GM19463 (cell line): ENCODE results near the gene AP2S1.
A peak's percentile ranks its signal among the peaks of the same experiment; 100 is the strongest.
"Not testable (repeated sequence)": the region's sequence is repeated elsewhere in the genome, so short reads cannot be mapped to it uniquely, and the experiment has no call there.

Experiments used
- ATAC-seq: cut with Tn5 transposase; IDR thresholded peaks from one replicate; pipeline ENCODE4 v1.9.1; 2021; ENCODE audit warnings: mild to moderate bottlenecking, moderate library complexity; ENCODE audit not compliant: unreplicated experiment

AP2S1 gene

GRCh38 chr19:46868025-46868802 lies 17.6 kb upstream of the AP2S1 start:
- ATAC-seq, result no peak

- no peak for ATAC-seq
Observed at GRCh38 chr19:46867170-46867569, 16.5 kb upstream of the AP2S1 start.

- ATAC-seq, result no peak
Observed at GRCh38 chr19:46866407-46867136, 15.9 kb upstream of the AP2S1 start.

- no peak for ATAC-seq
Observed at GRCh38 chr19:46863818-46864629, 13.4 kb upstream of the AP2S1 start.

DNA sequence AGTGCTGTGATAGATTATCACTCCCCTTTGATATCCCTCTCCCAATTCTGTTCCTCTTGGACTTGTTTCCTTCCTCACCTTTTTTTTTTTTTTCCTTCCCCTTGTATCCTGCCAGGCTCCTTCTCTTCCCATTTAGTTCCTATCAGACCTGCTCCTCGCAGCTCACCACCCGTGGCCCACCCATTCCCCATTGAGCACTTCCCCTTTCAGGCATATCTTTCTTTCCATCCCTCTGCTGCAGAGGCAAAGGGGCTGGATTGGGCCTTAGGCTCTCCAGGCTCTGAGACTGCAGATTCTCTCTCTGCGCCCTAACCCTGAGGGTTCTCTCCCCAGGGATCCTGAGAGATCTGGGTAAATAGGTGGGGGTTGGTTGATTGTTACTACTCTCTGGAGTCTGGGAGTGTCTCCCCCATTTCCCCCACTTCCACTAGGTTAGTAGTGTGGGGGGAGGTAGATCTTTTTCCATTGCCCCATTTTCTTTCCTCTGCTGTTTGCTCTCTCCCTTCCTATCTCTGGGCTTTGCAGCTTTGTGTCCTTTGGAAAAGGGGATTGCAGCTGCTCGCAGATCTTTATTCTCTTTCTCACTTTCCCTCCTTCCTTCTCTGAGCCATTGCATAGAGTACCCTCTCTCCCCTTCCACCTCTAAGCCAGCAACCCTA lies 12.5 kb upstream of the AP2S1 start:
- ATAC-seq, result no peak

DNA sequence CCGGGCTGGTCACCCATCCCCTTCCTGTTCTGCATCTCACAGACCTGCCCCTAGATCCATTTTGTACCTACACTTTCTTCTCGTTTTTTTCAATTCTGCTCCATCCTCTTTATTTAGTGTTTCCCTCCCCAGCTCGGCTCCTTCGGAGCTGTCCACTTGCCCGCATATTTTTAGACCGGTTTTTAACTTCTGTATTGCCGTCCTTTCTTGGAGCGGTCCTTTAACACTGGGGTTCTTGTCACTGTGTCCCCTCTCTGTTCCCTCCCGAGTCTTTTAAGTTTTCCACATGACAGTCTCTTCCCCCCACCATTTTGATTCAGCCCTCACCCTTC lies 11.8 kb upstream of the AP2S1 start:
- no peak for ATAC-seq

DNA sequence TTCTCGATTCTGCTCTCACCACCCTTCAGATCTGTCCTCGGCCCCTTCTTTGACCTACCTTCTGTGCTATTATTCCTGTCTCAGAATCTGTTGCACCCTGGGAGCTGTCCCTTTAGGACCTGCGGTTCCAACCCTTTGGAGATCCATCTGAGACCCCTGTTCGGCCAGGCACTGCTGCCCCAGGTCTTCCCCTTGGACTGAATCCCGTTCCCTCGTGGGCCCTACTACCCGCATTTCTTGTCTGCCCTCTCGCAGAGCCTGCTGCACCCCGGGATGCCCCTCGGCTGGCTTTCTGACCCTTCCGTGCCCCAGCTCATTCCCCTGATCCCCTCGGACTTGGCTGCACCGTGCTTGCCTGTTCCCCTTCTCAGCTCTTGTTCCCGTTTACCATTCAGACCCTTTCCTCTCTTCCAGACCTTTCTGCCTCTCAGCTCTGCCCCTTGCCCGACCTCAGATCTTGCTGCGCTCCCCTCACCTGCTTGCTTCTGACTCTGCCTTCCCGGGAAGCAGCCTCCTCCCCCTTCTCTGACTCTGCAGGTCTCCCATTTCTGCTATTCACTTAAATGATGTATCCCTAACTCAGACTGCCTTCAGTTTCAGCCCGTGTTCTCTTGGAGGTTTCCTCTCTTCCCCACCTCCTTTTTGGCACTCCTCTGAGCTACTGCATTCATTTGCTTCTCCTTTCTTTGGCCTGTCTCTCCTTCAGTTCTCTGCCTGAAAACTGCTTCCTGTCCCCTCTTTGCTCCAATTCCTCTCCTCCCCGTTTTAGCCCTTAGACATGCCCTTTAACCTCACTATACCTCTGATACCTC lies 11.3 kb upstream of the AP2S1 start:
- no peak for ATAC-seq

- peak; percentile 1 for ATAC-seq
Observed at GRCh38 chr19:46860846-46861690, 10.4 kb upstream of the AP2S1 start, which contains the start of gene ARHGAP35. ARHGAP35 (plus strand) TSS chr19:46860997; CDS start chr19:46918676, 57,679 bp downstream.

DNA sequence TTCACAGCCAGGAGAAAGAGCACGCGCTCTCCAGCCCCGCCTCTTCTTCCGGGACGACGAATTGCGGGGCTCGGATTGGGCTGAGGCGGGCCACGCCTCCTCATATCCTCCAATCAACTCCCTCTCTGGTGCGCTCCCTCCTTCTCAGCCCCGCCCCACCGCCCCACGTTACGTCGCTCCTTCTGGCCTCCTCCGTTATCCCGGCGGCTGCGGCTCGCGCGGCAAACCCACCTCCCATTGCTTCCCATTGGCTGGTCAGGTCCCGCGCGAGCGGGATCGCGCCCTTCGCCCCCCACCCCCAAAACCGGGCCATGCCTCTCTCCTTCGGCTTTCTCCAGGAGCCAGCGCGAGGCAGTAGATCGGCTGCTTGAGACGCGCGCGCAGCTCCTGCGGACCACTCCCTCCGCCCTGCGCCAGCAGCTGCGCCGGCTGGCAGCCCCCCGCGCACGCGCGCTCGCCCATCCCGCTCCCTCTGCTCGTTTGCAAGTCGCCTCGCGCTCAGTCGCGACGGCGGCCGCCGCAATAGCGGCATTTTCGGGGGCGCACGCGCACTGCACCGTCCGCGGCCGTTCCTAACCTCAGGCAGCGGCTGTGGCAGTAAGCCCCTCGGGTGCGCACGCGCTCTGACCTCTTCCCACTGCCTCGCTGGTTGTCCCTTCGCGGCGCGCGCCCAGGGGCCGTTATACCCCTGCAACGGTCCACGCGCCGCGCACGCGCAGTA lies 9.6 kb upstream of the AP2S1 start:
- peak; percentile 70 for ATAC-seq

DNA sequence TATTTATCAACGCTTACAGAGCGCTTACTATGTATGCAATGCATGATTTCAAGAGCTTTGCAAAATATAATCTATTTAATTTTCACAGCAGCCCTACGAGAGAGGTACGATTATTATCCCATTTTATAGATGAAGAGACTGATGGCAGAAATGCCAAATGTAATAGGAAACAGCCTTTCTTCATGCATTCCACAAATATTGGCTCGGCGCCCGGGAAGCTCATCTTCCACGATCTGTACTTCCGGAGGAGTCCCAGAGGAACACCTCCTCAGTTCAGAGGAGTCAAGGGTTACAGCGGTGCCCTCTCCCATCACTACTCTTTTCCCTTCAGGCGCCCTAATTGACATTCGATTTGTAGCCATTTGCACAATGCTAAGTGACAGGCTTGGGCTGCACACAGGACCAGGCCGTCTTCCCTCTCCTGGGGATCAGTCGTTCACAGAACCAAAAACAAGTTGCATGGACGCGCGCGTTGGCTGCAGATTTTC lies 9.0 kb upstream of the AP2S1 start:
- no peak for ATAC-seq

- peak; percentile 49 for ATAC-seq
Observed at GRCh38 chr19:46856062-46857022, 5.7 kb upstream of the AP2S1 start.

GRCh38 chr19:46854698-46855097 lies 4.1 kb upstream of the AP2S1 start:
- not testable (repeated sequence) for ATAC-seq

- ATAC-seq, result no peak
Observed at GRCh38 chr19:46852830-46853229, 2.2 kb upstream of the AP2S1 start.

DNA sequence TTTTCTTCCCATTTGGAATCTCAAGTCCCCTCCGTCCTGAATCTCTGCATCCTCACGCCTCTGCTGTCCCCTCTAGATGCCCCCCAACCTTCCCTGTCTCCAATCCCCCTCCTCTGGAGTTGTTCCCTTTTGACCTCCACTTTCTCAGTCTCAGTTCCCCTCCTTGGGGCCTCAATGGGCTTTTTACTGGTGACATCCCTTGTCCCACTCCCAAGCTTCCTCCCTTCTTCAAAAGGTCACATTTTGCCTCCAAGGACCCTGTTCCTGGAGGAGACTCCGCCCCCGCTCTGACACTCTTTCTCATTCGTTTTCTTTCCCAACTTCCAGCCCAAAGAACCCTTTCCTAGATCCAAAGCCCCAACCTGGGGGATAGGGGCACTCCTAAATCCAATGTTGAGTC lies 1.0 kb downstream of the AP2S1 start:
- ATAC-seq, result no peak

DNA sequence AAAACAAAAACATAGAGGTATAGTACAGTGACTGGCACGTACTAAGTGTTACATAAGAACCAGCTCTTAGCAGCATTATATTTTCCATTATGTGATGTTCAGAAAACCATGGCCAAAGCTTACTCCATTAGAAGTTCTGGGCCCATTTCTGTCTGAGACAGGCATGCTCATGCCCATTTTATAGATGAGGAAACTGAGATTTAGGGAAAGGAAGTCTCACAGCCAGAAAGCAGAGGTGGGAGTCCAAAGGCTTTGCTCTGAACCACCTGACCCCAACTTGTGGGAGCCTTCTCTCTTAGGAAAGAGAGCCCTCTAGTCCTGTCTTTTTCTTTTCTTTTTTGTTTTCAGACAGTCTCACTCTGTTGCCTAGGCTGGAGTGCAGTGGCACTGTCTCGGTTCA lies 2.3 kb downstream of the AP2S1 start:
- ATAC-seq, result no peak

GRCh38 chr19:46847528-46847927 lies 3.1 kb downstream of the AP2S1 start:
- no peak for ATAC-seq

DNA sequence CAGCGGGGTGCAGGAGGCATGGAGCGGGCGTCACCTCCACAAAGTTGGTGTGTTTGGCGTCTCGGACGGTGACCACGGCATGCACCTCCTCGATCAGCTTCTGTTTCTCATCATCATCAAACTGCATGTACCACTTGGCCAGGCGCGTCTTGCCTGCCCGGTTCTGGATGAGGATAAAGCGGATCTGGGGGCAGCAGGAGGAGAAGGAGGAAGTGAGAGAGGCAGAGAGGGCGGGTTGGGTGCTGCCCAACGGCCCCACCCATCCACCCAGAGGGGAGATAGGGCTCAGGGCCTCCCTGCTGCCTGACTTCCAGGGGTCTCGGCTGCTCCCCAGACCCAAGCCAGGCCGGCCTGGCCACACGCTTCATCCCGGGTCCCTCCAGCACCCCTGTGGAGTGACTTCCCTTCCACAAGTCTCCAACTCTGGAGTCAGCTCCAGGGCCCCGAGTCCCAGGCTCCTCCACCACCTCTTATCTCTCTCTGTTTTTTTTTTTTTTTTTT lies 4.6 kb downstream of the AP2S1 start:
- no peak for ATAC-seq
